Endothelial cell (in vitro differentiated cells): Measurements from ENCODE around the gene RAPGEF1. TPM values are rescaled to one million over a fixed set of nuclear protein-coding genes. Genes with fewer than 3 reads are reported as not detected.

Experiments used
- DNase-seq: peaks from one replicate; pipeline ENCODE4 v3.0.0; 2021; ENCODE audit warnings: low spot score
- H3K27ac Mint-ChIP-seq: one replicate; pipeline ENCODE4 v1.8.0; 2021; ENCODE audit warnings: mixed read lengths, inconsistent platforms; ENCODE audit not compliant: unreplicated experiment
- H3K27me3 Mint-ChIP-seq: one replicate; pipeline ENCODE4 v1.8.0; 2021; ENCODE audit warnings: mild to moderate bottlenecking, moderate library complexity, mixed read lengths, inconsistent platforms; ENCODE audit not compliant: unreplicated experiment
- H3K36me3 Mint-ChIP-seq: one replicate; pipeline ENCODE4 v1.8.0; 2021; ENCODE audit warnings: mild to moderate bottlenecking, low read depth, mixed read lengths, inconsistent platforms; ENCODE audit not compliant: unreplicated experiment
- H3K4me1 Mint-ChIP-seq: one replicate; pipeline ENCODE4 v1.8.0; 2021; ENCODE audit warnings: mild to moderate bottlenecking, mixed read lengths, inconsistent platforms; ENCODE audit not compliant: unreplicated experiment
- H3K4me3 Mint-ChIP-seq: one replicate; pipeline ENCODE4 v1.8.0; 2021; ENCODE audit warnings: mild to moderate bottlenecking, mixed read lengths, inconsistent platforms; ENCODE audit not compliant: unreplicated experiment
- H3K9me3 Mint-ChIP-seq: one replicate; pipeline ENCODE4 v1.8.0; 2021; ENCODE audit warnings: mixed read lengths, inconsistent platforms; ENCODE audit not compliant: unreplicated experiment
- total RNA-seq: library from RNA; stranded (reverse); fragmentation: NEBNext Ultra II Directional; extraction: Animal tissue kit (Norgen Biotek cat#: 25700); gene quantifications from one replicate; pipeline ENCODE4 v1.2.1, GENCODE V29; 2021; ENCODE audit not compliant: unreplicated experiment
- TF ChIP-seq, protein P1 (sequence below): fragments of 200-600 bp; sonication (generic); IDR thresholded peaks from one replicate; pipeline ENCODE4 v1.5.0; 2021; ENCODE audit warnings: antibody characterized with exemption; ENCODE audit not compliant: unreplicated experiment

The RAPGEF1 gene
- total RNA-seq, 1 donor from 2014 or later: 226 TPM

- Mint-ChIP-seq H3K27ac (peak overlapping the region; percentile 85), H3K36me3 (peaks cover 19% of the 10 kb centered on the region), H3K27me3 (peaks cover 10% of the 10 kb centered on the region), H3K4me1 (peaks cover 54% of the 10 kb centered on the region), H3K9me3 (no peaks in the 10 kb centered on the region), H3K4me3 (peak overlapping the region; percentile 99)
- no peak for DNase-seq
- TF ChIP-seq, protein P1, sequence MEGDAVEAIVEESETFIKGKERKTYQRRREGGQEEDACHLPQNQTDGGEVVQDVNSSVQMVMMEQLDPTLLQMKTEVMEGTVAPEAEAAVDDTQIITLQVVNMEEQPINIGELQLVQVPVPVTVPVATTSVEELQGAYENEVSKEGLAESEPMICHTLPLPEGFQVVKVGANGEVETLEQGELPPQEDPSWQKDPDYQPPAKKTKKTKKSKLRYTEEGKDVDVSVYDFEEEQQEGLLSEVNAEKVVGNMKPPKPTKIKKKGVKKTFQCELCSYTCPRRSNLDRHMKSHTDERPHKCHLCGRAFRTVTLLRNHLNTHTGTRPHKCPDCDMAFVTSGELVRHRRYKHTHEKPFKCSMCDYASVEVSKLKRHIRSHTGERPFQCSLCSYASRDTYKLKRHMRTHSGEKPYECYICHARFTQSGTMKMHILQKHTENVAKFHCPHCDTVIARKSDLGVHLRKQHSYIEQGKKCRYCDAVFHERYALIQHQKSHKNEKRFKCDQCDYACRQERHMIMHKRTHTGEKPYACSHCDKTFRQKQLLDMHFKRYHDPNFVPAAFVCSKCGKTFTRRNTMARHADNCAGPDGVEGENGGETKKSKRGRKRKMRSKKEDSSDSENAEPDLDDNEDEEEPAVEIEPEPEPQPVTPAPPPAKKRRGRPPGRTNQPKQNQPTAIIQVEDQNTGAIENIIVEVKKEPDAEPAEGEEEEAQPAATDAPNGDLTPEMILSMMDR: no peak
These were observed 1.4 kb downstream of the RAPGEF1 start for GRCh38 chr9:131738293-131739132.

DNA sequence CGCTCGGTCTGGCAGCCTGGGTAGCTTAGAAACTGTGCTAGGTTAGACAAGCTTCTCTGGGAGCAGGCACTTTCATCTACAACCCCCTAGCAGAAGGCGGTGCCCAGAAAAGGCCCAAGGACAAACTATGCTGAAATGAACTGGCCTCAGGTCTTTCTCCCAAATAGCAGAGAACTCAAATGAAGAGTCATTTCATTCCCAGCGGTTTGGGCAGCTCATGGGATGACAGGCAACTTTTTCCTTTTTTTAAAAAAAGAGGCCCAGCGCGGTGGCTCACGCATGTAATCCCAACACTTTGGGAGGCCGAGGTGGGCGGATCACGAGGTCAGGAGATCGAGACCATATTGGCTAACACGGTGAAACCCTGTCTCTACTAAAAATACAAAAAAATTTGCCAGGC lies 2.5 kb downstream of the RAPGEF1 start:
- peak overlapping the region; percentile 88 for H3K4me3 Mint-ChIP-seq
- H3K9me3 Mint-ChIP-seq: no peaks in the 10 kb centered on the region
- DNase-seq: no peak
- H3K27ac Mint-ChIP-seq: peak overlapping the region; percentile 95
- TF ChIP-seq, protein P1: no peak
- peaks cover 19% of the 10 kb centered on the region for H3K36me3 Mint-ChIP-seq
- peaks cover 63% of the 10 kb centered on the region for H3K4me1 Mint-ChIP-seq
- peaks cover 12% of the 10 kb centered on the region for H3K27me3 Mint-ChIP-seq

DNA sequence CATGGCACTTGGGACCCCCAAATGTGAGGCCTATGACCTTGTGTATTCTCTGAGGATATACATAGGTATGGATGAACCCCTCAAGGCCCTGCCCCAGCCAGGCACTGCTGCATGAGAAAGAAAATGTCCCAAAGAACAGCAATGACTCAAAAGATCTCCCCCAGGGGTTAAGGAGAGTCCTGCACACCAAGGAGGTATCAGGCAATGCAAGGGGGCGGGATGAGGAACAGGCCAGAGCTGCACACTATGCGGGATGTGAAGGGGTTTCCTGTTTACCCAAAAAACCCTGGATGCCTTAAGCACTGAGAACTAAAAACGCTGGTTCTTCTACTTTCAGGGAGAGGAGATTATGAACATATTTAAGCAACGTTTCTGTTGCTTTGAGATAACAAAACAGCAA lies 3.4 kb downstream of the RAPGEF1 start:
- H3K36me3 Mint-ChIP-seq: peaks cover 19% of the 10 kb centered on the region
- TF ChIP-seq, protein P1: no peak
- peaks cover 12% of the 10 kb centered on the region for H3K27me3 Mint-ChIP-seq
- no peak for DNase-seq
- peak overlapping the region; percentile 88 for H3K4me3 Mint-ChIP-seq
- peaks cover 73% of the 10 kb centered on the region for H3K4me1 Mint-ChIP-seq
- H3K27ac Mint-ChIP-seq: peak overlapping the region; percentile 95
- H3K9me3 Mint-ChIP-seq: no peaks in the 10 kb centered on the region

- Mint-ChIP-seq H3K27me3 (peaks cover 12% of the 10 kb centered on the region), H3K4me1 (peaks cover 80% of the 10 kb centered on the region), H3K27ac (peak overlapping the region; percentile 95), H3K36me3 (peaks cover 19% of the 10 kb centered on the region), H3K9me3 (no peaks in the 10 kb centered on the region), H3K4me3 (peak overlapping the region; percentile 88)
- TF ChIP-seq, protein P1: no peak
- DNase-seq: no peak
These were observed 4.4 kb downstream of the RAPGEF1 start for GRCh38 chr9:131735238-131736128.
